ENCODE data around the gene TRUB1.

Gene TRUB1

GRCh38 chr10:114916653-114917052, 21.3 kb upstream of the TRUB1 start:
- Histone ChIP-seq H3K9me2 (replicated peaks; ENCODE audit: insufficient read depth, low read length) (no peaks in the 10 kb centered on the region), H2AFZ (ENCODE audit: low read length) (no peak overlapping the region), H3K9me3 (replicated peaks; ENCODE audit: insufficient read depth, low read length) (no peaks in the 10 kb centered on the region), H3F3A (ENCODE audit: insufficient read depth, low read length) (no peaks in the 10 kb centered on the region), H3K27me3 (replicated peaks; ENCODE audit: insufficient read depth, low read length) (no peaks in the 10 kb centered on the region), H4K20me1 (ENCODE audit: insufficient read depth, low read length) (no peaks in the 10 kb centered on the region), H3K36me3 (replicated peaks; ENCODE audit: insufficient read depth, low read length) (no peaks in the 10 kb centered on the region), H3K4me3 (ENCODE audit: low read length) (no peak overlapping the region), H3K79me2 (ENCODE audit: low read length) (no peaks in the 10 kb centered on the region), H3K4me1 (ENCODE audit: low read length) (no peaks in the 10 kb centered on the region), H3K4me2 (ENCODE audit: low read depth, low read length) (no peak overlapping the region), H3K9ac (ENCODE audit: low read length) (no peak overlapping the region), H3K27ac (ENCODE audit: low read length) (no peak overlapping the region)
- TF ChIP-seq CTCF (IDR thresholded peaks at IDR 0.05; ENCODE audit: low read length) (no peak), EZH2phosphoT487 (IDR thresholded peaks at IDR 0.05; ENCODE audit: low read length) (no peak), EZH2 (optimal IDR thresholded peaks at IDR 0.05; ENCODE audit: low read depth, low read length) (no peak)
- DNase-seq: no peak

GRCh38 chr10:114917459-114917858, 20.5 kb upstream of the TRUB1 start:
- no peak overlapping the region for H3K27ac ChIP-seq (ENCODE audit: low read length)
- H3K4me2 ChIP-seq (ENCODE audit: low read depth, low read length): no peak overlapping the region
- H4K20me1 ChIP-seq (ENCODE audit: insufficient read depth, low read length): no peaks in the 10 kb centered on the region
- no peak overlapping the region for H3K9ac ChIP-seq (ENCODE audit: low read length)
- TF ChIP-seq EZH2 (optimal IDR thresholded peaks at IDR 0.05; ENCODE audit: low read depth, low read length) (no peak), CTCF (IDR thresholded peaks at IDR 0.05; ENCODE audit: low read length) (no peak), EZH2phosphoT487 (IDR thresholded peaks at IDR 0.05; ENCODE audit: low read length) (no peak)
- H2AFZ ChIP-seq (ENCODE audit: low read length): no peak overlapping the region
- H3K27me3 ChIP-seq (replicated peaks; ENCODE audit: insufficient read depth, low read length): no peaks in the 10 kb centered on the region
- H3K9me2 ChIP-seq (replicated peaks; ENCODE audit: insufficient read depth, low read length): no peaks in the 10 kb centered on the region
- DNase-seq: no peak
- H3F3A ChIP-seq (ENCODE audit: insufficient read depth, low read length): no peaks in the 10 kb centered on the region
- no peak overlapping the region for H3K4me3 ChIP-seq (ENCODE audit: low read length)
- H3K79me2 ChIP-seq (ENCODE audit: low read length): no peaks in the 10 kb centered on the region
- H3K4me1 ChIP-seq (ENCODE audit: low read length): no peaks in the 10 kb centered on the region
- H3K9me3 ChIP-seq (replicated peaks; ENCODE audit: insufficient read depth, low read length): no peaks in the 10 kb centered on the region
- H3K36me3 ChIP-seq (replicated peaks; ENCODE audit: insufficient read depth, low read length): no peaks in the 10 kb centered on the region

- H3K4me2 ChIP-seq (ENCODE audit: low read depth, low read length): no peak overlapping the region
- H3K36me3 ChIP-seq (replicated peaks; ENCODE audit: insufficient read depth, low read length): no peaks in the 10 kb centered on the region
- no peak overlapping the region for H3K4me3 ChIP-seq (ENCODE audit: low read length)
- H3K9me3 ChIP-seq (replicated peaks; ENCODE audit: insufficient read depth, low read length): no peaks in the 10 kb centered on the region
- no peaks in the 10 kb centered on the region for H3F3A ChIP-seq (ENCODE audit: insufficient read depth, low read length)
- no peaks in the 10 kb centered on the region for H3K4me1 ChIP-seq (ENCODE audit: low read length)
- H4K20me1 ChIP-seq (ENCODE audit: insufficient read depth, low read length): no peaks in the 10 kb centered on the region
- no peaks in the 10 kb centered on the region for H3K79me2 ChIP-seq (ENCODE audit: low read length)
- H3K27me3 ChIP-seq (replicated peaks; ENCODE audit: insufficient read depth, low read length): no peaks in the 10 kb centered on the region
- TF ChIP-seq EZH2phosphoT487 (IDR thresholded peaks at IDR 0.05; ENCODE audit: low read length) (no peak), EZH2 (optimal IDR thresholded peaks at IDR 0.05; ENCODE audit: low read depth, low read length) (no peak), CTCF (IDR thresholded peaks at IDR 0.05; ENCODE audit: low read length) (no peak)
- H2AFZ ChIP-seq (ENCODE audit: low read length): no peak overlapping the region
- H3K9me2 ChIP-seq (replicated peaks; ENCODE audit: insufficient read depth, low read length): no peaks in the 10 kb centered on the region
- DNase-seq: no peak
- no peak overlapping the region for H3K27ac ChIP-seq (ENCODE audit: low read length)
- H3K9ac ChIP-seq (ENCODE audit: low read length): no peak overlapping the region
Observed at GRCh38 chr10:114917927-114918672, 19.9 kb upstream of the TRUB1 start.
